ENCODE data around the gene SYT13.
A peak's percentile ranks its signal among the peaks of the same experiment; 100 is the strongest.

SYT13 gene

DNA sequence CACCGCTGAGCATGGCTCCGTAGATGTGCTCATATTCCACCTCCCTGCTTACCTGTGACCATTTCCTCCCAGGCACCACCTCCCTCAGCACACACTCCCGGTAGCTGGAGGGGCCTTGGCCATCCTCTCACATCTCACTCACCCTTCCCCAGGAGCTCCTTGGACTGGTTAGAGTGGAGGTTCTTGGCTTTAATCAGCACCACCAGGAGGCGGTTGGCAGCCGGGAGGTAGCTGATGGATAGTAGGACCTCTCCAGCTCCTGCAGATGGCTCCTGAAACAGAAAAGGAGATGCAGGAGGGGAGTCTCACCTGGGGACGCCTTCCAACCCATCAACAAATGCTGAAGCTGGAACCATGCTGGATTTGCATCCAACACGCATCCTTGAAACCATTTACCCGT is 39.9 kb downstream of the SYT13 start:
- DNase-seq (ENCODE audit: low read depth) = no peak

DNA sequence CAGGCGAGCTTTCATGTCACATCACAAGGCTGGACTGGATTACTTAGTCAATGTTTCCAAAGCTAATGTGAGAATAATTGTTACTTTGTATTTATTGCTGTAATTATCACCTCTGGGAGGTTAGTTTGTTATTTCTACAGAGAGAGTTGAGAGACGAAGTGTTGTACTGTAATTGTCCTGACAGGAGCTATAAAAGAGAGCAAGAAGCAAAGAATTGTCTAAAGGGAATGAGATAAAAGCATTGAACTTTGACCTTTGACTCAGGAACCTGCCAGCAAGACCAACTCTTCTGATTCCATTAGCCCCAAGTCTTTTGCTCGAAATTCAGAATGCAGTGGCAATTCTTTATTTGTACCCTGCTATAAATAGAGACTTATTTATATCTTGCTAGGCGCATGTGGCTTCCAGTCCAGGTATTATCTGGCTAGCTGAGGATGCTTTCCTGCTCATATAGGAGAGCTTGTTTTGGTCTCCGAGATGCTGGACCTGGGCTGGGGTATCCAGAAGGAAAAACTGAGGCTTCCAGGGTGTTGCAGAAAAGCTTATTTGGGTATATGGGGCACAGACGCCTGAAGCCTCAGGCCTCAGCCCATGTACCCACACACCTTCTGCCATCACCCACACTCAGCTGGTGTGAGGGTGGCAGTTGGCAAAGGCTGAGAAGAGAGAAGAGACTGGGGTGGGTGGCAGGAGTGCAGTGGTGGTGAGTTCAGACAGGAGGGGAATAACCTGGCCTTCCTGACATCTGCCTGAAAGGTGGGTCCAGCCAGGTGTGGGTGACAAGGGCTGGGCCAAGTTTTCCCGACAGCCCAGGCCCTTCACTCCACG is 40.7 kb downstream of the SYT13 start:
- DNase-seq (ENCODE audit: low read depth) = no peak

DNA sequence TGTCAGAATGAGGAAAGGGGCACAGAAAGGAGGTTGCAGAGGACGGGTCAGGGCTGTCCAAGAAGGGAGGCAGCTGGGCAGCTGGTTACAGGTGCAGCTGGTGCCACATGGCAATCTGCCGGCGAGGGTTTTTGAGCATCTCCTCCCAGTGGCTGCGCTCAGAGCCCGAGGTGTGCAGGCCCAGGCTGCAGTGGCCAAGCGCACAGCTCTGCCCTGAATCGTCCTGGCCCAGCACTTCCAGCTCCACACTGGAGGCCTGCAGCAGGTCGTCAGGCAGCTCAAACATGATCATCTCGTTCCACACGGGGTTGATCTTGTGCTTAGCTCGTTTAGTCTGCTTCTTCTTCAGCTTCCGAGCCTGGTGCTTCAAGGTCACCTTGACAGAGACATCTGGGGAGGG is 42.2 kb downstream of the SYT13 start:
- no peak for DNase-seq (ENCODE audit: low read depth)

DNA sequence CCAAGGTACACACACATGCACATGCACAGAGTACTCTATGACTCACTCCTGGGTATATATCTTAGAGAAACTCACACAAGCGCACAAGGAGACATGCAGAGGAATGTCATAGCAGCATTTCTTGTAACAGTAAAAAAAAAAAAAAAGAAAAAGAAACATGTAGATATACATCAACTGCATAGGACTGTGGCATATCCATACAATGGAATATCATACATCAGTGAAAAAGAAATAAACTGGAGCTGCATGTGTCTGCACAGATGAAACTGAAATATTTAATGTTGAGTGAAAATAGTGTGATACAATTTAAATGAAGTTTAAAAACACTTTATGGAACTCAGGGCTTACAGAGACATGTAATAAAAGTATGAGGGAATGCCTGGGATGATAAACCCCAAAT is 46.4 kb downstream of the SYT13 start:
- DNase-seq (ENCODE audit: low read depth) = no peak

DNA sequence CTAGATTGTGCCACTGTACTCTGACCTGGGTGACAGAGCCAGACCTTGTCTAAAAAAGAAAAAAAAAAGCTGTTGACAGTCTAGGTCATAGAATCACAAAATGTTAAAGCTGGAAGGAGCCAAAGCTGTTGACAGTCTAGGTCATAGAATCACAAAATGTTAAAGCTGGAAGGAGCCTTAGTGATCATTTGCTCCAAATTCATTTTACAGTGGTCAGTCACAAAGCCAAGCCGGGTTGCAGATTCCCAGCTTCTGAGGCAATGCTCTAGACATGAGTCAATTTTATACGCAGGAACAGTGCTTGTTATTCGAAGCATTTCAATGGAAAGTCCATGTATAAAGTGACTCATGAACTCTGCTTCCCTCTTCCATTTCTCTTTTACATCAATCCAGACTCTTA is 47.4 kb downstream of the SYT13 start:
- DNase-seq (ENCODE audit: low read depth) = no peak

DNA sequence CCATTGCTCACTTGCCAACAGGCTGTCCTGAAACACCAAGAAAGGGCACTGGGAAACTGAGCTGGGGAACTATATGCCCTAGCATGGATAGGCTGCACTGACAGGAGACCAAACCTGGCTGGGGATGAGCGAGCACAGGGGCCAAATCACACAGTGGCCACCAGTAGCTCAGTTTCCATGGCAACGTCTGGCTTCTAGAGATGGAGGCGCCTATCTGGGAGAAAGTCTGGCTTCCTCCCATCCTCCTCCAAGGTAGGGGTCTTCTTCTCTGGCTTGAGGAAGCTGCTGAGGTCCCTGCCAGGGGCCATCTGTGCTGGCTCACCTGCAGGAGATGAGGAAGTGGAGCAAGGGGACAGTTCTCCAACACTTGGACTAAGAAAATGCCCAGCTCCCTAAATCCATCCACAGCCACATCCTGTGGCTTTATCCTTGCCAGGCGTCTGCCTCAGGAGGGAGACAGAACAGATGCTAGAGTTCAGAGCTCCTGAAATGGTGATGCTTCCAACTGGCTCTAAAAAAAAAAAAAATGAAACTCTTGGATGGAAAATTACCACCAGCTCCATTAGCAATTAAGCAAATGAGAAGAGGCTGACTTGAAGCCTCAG is 48.3 kb downstream of the SYT13 start:
- DNase-seq (ENCODE audit: low read depth) = no peak

DNA sequence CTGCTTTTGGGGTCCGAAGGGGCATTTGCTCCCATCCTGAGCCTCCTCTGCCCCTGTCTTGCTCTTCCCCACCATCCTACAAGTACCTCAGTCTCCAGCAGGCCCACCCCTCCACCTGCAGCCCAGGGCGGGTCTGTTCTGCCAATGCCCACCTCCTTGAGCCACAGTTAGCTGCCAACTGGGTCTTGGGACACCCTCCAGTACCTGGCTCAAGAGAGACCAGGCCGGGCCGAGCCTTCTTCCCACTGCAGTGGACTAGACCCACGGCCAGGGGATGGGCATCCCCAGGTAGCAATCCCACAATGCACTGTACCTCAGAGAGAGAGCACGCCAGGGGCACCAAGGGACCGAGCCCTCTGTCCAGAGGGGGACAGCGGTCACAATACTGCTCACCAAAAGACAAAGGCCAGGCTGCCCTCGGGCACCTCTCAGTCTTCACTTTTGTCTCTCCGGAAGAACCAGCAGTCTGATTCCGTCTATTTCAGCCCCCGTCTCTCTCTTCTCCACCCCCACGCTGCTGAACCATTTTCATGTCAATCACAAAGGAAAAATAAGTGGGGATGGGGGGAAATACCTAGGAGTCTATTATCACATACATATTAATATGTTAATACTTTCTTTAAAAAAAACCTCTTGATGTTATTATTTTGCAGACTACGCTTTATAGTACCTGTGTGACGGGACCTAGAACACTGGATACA is 51.7 kb downstream of the SYT13 start:
- no peak for DNase-seq (ENCODE audit: low read depth)

DNA sequence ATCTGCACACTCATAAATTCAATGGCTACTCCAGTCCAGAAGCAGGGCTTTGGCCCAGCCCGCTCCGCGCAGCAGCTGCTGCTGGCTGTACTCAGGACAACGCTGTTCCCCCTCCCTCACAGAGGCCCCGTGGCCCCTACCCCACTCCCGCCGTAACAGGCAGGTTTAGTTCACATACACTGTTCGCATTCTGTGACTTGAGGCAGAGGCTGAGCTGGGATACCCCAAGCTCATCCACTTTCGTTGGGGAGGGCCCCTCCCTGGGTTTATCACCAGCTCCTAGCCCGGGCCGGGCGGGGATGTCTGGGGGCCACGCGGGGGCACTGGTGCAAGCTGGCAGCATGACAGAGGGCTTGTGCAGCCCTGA is 52.4 kb downstream of the SYT13 start:
- DNase-seq (ENCODE audit: low read depth) = no peak

DNA sequence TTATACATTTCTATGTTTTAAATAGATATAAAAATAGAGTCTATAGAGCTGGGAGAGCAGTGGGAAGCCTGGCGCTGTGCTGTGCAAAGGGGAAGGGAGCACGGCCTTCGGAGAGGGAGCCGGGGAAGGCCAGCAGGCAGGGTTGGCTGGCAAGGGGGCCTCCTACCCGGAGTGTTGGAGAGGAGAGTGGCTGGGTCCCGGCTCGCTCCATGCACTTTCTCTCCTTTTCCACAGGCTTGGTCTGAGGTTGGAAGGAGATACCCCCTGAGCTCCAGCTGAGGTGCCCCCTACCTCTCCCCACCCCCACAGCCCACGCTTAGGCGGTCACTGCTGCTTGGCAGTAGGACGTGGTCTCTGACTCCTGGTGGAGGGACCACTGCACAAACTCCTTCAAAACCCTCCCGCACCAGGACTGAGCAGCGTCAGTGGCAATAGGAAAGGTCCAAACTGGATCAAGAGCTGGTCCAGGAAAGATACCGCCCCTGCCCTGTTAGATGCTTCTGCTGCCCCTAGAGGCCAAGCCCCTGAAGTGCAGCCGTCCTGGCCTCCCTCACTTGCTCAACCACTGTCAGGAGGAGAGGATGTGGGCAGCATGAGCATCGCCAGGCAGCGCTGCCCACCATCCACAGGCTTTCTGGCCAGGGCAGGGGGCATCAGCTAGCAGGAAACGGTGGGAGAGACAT is 52.9 kb downstream of the SYT13 start:
- peak; percentile 6 for DNase-seq (ENCODE audit: low read depth)

DNA sequence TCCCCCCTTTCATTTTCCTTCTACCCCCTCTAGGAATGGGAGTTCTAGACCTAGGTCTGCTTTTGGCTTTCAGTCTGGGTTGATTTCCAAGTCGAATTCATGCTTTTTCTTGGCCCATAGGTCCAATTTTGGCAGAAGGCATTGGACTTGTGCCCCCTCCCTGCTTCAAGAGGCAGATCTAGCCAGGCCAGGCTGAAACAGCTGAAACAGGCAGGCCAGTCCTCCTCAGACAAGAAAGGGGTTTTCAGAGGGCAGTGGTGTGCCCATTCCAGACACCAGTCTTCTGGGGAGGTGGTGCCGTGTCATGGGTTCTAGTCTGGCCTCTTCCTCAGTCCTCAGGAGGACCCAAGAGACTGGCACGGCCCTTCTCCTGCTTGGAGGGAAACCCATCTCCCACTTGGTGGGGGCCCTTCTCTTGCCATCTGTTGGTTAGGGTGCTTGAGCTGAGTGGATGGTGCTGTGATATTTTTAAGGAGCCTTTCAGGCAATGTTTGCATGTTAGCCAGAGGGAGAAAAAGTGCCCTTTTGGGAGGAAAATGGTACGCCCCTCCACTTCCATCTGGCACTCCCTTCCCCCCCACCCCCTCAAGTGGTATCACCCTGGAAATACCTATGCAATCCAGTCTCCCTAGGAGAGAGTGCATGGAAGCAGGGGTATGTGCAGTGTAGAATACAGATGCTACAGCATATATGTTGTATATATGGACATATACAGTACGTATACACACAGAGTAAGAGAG is 53.6 kb downstream of the SYT13 start:
- DNase-seq (ENCODE audit: low read depth) = no peak

DNA sequence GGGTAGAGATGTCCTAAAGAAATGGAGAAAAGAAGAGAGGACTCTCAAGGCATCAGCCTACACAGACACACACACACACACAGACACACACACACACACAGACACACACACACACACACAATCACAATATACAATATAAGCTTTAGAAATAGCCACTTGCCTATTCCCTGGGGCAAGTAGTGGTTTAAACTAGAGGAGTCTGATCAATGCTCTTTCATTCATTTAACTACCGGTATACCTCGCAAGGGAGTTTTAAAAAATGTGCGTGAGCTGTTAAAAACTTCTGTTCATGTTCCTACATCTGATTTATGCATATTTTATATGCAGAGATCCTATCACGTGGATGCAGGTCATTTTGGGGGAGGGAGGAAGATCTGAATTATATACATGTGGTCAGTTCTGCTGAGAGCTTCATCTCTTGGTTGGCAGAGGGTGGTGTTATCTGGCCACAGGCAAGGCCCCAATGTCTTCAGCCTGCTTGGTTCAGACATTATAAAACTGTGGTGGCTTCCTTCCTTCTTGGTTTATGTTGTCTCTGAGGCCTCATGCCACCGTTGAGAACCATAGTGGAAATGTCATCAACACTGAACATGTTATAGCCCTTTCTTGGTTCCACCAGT is 56.6 kb downstream of the SYT13 start:
- no peak for DNase-seq (ENCODE audit: low read depth)

DNA sequence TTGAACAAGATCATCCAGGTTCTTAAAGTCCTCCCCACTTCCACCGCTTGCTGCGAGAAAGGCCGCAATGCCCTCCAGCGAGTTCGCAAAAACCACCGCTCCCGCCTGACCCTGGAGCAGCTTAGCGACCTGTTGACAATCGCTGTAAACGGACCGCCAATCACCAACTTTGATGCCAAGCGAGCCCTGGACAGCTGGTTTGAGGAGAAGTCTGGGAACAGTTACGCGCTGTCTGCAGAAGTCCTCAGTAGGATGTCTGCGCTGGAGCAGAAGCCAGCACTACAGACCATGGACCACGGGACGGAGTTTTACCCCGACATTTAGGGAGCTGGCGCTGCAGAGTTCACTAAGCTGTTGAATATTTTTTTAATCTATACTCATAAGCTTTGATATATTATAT is 58.3 kb downstream of the SYT13 start:
- DNase-seq (ENCODE audit: low read depth) = no peak

DNA sequence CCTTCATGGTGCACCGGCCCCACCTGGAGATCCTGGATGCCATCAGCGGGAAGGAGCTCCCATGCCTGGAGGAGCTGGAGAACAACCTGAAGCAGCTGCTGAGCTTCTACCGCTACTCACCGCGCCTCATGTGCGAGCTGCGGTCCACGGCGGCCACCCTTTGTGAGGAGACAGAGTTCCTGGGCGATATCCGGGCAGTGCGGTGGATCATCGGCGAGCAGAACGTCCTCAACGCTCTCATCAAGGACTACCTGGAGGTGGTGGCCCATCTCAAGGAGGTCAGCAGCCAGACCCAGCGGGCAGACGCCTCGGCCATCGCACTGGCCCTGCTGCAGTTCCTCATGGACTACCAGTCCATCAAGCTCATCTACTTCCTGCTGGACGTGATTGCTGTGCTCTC is 59.2 kb downstream of the SYT13 start:
- DNase-seq (ENCODE audit: low read depth) = no peak

DNA sequence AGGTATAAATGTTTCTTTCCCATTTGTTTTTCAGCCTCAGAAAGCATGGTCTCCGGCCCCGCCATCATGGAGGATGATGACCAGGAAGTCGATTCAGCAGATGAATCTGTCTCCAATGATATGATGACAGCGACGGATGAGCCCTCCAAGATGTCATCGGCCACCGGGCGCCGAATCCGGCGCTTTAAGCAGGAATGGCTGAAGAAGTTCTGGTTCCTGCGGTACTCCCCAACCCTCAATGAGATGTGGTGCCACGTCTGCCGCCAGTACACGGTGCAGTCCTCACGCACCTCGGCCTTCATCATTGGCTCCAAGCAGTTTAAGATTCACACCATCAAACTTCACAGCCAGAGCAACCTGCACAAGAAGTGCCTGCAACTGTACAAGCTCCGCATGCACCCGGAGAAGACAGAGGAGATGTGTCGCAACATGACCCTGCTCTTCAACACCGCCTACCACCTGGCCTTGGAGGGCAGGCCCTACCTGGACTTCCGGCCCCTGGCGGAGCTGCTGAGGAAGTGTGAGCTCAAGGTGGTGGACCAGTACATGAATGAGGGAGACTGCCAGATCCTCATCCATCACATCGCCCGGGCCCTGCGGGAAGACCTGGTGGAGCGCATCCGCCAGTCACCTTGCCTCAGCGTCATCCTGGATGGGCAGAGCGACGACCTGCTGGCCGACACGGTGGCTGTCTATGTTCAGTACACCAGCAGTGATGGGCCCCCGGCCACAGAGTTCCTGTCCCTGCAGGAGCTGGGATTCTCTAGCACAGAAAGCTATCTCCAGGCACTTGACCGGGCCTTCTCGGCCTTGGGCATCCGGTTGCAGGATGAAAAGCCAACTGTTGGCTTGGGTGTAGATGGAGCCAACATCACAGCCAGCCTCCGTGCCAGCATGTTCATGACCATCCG is 59.9 kb downstream of the SYT13 start:
- DNase-seq (ENCODE audit: low read depth) = no peak

DNA sequence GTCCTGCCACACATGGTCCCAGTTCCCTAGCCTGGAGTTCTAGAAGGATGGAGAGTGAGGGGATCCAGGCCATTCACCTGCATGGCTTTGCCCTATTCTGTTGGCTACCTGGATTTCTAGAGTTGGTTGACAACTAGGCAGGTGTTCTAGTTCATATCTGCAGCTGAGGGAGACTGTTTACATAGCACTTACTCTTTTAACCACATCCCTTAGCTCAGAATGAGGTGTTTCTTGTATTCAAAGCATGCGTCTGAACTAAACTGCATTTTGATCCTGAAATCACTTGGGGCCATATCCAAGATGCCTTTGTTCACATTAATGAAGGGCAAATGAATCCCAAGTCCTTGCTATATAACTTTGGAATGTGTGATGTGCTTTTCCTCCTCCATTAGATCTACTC is 60.9 kb downstream of the SYT13 start:
- no peak for DNase-seq (ENCODE audit: low read depth)

DNA sequence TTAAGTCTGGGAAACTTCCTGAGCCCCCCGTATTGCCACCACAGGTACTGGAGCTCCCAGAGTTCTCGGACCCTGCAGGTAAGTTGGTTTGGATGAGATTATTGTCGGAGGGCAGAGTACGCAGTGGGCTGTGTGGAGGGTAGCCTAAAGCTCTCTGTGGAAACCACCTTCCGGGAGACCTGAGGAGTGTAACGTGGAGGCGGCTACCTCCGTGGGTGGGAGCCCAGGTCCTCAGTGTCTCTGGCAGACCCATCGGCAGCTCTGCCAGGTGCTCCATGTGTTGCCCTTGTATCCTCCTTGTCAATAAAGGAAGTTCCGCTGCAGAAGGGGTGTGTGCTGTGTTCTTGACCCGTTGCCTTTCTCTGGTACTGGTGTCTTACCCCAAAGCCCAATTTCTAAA is 61.4 kb downstream of the SYT13 start:
- DNase-seq (ENCODE audit: low read depth) = no peak

DNA sequence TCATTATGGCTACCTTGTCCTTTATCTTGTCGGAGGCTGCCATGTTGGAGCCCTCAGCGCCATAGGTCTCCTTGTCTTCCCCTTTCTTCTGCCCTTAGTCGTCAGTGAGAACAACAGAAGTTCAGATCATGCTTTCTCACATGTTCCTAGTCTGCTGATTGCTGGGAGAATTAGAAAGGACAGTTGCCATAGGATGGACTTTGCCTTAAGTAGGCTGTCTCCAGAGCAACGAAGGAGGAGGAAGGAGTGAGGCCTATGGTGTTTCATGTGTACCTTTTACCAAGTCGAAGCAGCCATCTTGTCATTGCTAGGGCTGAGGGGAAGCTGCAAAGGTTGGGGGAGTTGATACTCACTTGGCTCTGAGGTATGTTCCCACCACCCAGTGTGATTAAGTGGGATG is 62.6 kb downstream of the SYT13 start:
- no peak for DNase-seq (ENCODE audit: low read depth)

DNA sequence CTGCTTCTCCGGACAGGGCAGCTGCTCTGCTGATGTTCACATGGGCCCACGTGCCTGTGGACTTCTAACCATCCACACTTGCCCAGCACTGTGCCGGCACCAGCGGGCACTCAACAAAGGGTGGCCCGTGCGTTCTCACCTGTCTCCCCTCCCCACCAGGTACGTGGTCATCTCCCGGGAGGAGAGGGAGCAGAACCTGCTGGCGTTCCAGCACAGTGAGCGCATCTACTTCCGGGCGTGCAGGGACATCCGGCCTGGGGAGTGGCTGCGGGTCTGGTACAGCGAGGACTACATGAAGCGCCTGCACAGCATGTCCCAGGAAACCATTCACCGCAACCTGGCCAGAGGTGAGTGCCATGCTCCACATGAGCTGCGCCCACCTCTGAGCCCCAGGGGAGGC is 66.7 kb downstream of the SYT13 start:
- no peak for DNase-seq (ENCODE audit: low read depth)

DNA sequence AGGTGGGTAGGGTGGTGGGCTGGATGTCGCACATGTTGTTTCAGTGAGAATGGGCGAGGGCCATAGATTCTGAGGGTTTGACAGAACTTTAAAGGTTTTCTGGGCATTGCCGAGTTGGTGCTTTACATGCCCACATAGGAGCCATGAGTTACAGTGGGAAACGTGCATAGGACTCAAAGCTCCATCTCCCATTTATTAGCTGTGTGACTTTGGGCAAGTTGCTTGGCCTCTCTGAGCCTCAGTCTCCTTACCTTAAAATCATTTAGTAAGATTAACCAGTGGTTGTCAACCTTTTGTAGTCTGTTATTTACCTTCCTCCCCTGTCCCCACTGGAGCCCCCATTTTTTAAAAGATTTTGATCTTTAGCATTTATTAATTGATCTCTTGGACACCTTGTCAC is 67.4 kb downstream of the SYT13 start:
- DNase-seq (ENCODE audit: low read depth) = no peak

DNA sequence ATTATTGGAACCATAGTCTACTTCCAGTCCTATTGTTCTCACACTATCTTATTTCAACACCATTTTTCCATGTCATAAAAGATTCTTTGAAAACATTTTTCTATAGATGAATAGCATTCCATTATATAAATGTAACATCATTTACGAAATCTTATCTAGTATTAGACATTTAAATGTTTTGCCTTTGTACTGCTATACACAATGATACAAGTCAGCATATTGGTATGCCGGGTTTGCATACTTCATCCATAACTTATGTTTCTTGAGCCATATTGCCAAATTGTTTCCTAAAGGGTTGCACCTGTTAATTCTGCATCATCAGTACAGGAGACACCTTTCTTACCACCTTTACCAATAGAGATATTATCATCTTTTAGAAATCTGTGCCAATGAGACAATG is 68.2 kb downstream of the SYT13 start:
- DNase-seq (ENCODE audit: low read depth) = peak; percentile 23

DNA sequence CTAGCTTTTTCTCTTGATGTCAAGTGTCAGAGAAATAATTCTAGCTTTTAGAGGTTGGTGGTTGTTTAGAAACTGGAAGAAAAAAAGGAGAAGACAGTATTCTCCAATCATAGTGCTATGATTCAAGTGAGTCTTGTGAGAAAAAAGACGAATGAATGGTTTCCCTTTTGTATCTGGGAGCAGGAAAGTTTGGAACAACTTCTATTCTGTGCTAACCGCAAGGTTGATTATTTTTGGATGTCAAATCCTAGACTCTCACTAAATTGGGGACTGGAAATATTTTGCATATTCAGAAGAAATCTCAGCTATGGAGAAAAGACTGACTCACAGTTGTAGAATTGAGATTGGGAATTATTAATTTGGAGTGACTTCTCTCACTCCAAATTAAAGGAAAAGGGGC is 69.2 kb downstream of the SYT13 start:
- no peak for DNase-seq (ENCODE audit: low read depth)
